Mucosa of gallbladder (tissue), 1 donor: ENCODE results near the gene NT5DC3. TPM values are rescaled to one million over a fixed set of nuclear protein-coding genes. Genes with fewer than 3 reads are reported as not detected.

ENCODE experiments used
- DNase-seq: peaks from one replicate; pipeline ENCODE4 v3.0.0-alpha.2; 2020; ENCODE audit warnings: low spot score
- total RNA-seq: library from RNA; stranded (reverse); gene quantifications from one replicate; pipeline ENCODE4 v1.2.1, GENCODE V29; 2021
- donor health status: DM: no; HTN: no; CAD: no.

Gene NT5DC3
- total RNA-seq, 1 donor from 2014 or later, result 17.0 TPM

DNA sequence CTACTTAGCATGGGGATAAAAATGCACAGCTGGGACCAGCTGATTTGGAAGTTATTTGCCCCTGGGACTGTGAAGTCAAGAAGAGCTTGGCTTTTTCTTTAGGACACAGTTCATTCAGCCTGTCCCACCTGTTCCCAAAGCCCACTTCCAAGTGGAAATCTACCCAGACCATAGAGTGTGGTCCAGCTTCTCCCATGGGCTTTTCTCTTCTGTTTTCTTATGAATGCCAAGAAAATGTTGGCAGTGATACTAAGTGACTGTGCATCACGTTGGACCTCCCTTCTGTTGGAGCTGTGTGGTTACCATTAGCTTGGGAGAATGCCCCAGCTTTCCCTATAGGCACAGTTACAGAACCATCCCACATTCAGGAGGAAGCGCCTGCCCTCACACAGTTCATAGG lies 89.4 kb downstream of the NT5DC3 start:
- no peak for DNase-seq

GRCh38 chr12:103751171-103751570 lies 89.9 kb downstream of the NT5DC3 start:
- no peak for DNase-seq

DNA sequence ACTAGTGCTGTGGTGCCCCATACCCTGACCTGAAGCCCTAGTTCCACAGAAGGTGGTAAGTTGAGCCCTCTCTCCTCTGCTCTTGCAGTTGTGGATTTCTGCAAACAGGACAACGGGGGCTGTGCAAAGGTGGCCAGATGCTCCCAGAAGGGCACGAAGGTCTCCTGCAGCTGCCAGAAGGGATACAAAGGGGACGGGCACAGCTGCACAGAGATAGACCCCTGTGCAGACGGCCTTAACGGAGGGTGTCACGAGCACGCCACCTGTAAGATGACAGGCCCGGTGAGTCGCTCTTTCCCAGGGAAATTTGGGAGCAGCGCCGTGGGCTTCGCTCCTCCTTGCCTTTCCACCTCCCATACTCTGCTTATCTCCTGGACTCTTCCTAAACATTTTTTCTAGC lies 92.2 kb downstream of the NT5DC3 start:
- DNase-seq, result no peak

- no peak for DNase-seq
These were observed 93.0 kb downstream of the NT5DC3 start for GRCh38 chr12:103748002-103748401.

- DNase-seq, result no peak
These were observed 95.1 kb downstream of the NT5DC3 start for GRCh38 chr12:103745962-103746361.

DNA sequence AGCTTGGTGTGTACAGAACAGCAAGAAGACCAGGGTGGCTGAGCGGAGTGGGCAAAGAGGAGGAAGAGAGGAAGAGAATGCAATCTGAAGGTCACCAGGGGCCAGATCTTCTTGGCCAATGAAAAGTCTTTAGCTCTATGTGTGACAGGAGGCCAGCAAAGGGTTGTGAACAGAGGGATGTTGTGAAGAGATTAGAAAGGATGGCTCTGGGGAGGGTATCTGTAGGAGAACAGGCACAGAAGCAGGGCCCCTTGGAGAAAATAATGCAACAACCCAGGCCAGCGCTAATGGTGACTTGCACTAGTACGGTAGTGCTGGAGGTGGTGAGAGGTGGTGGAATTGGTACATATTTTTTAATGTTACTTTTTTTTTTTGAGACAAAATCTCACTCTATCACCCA lies 97.2 kb downstream of the NT5DC3 start:
- no peak for DNase-seq

- peak; percentile 64 for DNase-seq
These were observed 98.6 kb downstream of the NT5DC3 start for GRCh38 chr12:103742349-103742932.

DNA sequence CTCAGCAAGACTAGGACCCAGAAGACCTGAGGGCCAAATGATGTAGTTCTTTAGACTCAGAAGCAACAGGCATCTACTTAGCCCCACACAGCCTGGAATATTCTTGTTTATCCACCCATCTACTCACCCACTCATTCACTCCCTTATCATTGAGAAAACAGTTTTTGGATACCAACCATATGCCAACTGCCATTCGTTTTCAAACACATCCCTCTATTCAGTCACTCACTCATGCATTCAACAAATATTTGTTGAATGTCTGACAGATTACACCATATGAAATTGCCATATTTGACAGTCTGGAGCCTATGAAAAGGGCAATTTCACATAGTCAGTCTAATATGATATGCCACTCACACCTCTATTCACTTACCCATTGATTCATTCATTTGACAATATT lies 103.2 kb downstream of the NT5DC3 start:
- no peak for DNase-seq

- no peak for DNase-seq
These were observed 104.5 kb downstream of the NT5DC3 start for GRCh38 chr12:103736572-103736971.

DNA sequence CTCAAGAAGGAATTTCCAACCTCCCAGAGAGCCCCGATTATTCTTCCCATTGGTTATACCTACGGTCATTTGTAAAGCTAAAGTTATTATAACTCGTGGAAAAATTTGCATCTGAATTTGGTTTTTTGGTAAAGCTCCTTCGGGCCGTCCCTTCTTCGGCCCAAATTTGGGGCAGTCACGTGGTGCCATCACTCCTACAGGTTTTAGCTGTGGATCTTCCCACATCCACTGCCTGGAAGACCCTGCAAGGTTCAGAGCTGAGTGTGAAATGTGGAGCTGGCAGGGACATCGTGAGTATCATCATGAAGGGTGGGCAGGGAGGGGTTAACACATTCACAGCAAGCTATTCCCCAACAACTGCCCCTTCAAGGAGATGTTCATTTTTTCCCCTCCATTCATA lies 105.7 kb downstream of the NT5DC3 start:
- no peak for DNase-seq

- DNase-seq, result no peak
These were observed 106.2 kb downstream of the NT5DC3 start for GRCh38 chr12:103734863-103735262.

- DNase-seq, result no peak
These were observed 109.5 kb downstream of the NT5DC3 start for GRCh38 chr12:103731539-103731938.

GRCh38 chr12:103729499-103729898 lies 111.5 kb downstream of the NT5DC3 start:
- DNase-seq, result no peak

- no peak for DNase-seq
These were observed 112.7 kb downstream of the NT5DC3 start for GRCh38 chr12:103728323-103728722.

DNA sequence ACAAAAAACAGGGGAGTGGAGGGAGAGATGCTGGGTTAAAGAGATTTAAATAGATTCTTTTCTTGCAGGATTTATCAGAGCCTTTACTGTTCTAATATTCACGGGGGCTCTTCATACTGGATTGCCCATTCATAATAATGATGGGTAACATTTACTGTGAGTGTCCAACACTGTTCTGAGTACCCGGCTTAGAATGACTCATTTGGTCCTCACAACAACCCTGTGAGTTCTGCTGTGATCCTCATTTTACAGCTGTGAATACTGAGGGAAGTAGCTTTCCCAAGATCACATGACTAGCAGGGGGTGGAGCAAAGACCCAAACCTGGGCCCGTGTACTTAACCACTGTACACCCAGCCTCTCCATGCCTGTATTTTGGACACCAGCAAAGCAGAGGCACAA lies 113.4 kb downstream of the NT5DC3 start:
- DNase-seq, result no peak

DNA sequence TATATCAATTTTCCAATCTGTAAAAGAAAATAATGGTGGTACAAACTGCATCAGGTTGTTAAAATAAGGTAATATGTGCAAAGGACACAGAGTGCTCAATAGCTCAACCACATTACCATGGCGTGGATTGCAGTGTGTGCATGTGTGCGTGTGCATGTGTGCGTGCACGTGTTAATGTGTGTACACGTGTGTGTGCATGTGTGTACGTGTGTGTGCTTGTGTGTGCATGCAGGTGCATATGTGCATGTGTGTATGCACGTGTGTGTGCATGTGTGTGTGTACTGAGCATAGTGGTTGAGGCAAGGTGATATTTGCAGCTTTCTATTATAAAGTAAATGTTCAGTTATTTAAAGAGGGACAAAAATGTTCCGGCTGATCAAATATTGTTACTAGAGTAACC lies 115.6 kb downstream of the NT5DC3 start:
- no peak for DNase-seq

Other genes with a start within 250 kb of the NT5DC3 start
- 730 TPM for gene HSP90B1, start 89.2 kb upstream of the NT5DC3 start, total RNA-seq
- 16.5 TPM for gene TDG, start 124.6 kb upstream of the NT5DC3 start, total RNA-seq
- gene GLT8D2, start 209.0 kb upstream of the NT5DC3 start, total RNA-seq, result 17.9 TPM
- gene HCFC2, start 223.3 kb upstream of the NT5DC3 start, total RNA-seq, result 17.0 TPM